H1 (cell line): ENCODE measurements around the gene CBLN3. TPM values are rescaled to one million over a fixed set of nuclear protein-coding genes. Genes with fewer than 3 reads are reported as not detected.

Experiments used
- ASH2L ChIP-seq: fragments of 200-600, 300-600 bp; sonication (generic); IDR thresholded peaks from one replicate; pipeline ENCODE4 v1.7.1; 2017; ENCODE audit warnings: low read length
- CHD1 ChIP-seq: IDR thresholded peaks from 2 replicates; pipeline ENCODE4 v1.6.1; 2012; ENCODE audit warnings: low read depth, low read length, improper control_type of control experiment
- EGR1 ChIP-seq: IDR thresholded peaks from 2 replicates; pipeline ENCODE4 v1.6.1; 2011; ENCODE audit warnings: low read depth, low read length, borderline replicate concordance
- JUND ChIP-seq: IDR thresholded peaks from 2 replicates; pipeline ENCODE4 v1.6.1; 2011; ENCODE audit warnings: mild to moderate bottlenecking, improper control_type of control experiment, low read length
- polyA plus RNA-seq, 7 experiments: library from polyadenylated mRNA; depleted of rRNA in 3 of 7; stranded (reverse) in 5 of 7; unstranded in 2 of 7; fragments of >200 nt in 5 of 7; fragments of 200-250 nt in 2 of 7; gene quantifications; 1 replicate in 5 of 7; 2 replicates in 1 of 7; 4 replicates in 1 of 7; pipeline versions ENCODE4 v1.2.1 to v1.2.3, GENCODE V29; 2011 to 2013; ENCODE audit warnings: missing spikeins in 2 of 7, mixed read lengths in 2 of 7
- total RNA-seq: library from RNA; stranded (reverse); fragmentation: NEBNext Ultra II Directional; extraction: Animal tissue kit (Norgen Biotek cat#: 25700); gene quantifications from 2 replicates; pipeline ENCODE4 v1.2.1, GENCODE V29; 2021

CBLN3 gene
- total and polyA plus RNA-seq, 2 of the 8 experiments (the other 6 are each of a cell fraction or from before 2014, with no cell fraction given), result 0.54 to 1.00 TPM

- TF ChIP-seq JUND (no peak), ASH2L (no peak), EGR1 (no peak), CHD1 (no peak)
These were observed 34.7 kb upstream of the CBLN3 start (continued) for GRCh38 chr14:24463884-24464785.
